ENCODE data around the gene UTP20. TPM values are rescaled to one million over a fixed set of nuclear protein-coding genes. Genes with fewer than 3 reads are reported as not detected.

UTP20 gene
- total and polyA plus RNA-seq, 8 donors: 1.3 to 8.1 (median 5.6) TPM

- H3K27ac ChIP-seq: no peak overlapping the region
- TF ChIP-seq, protein P1, sequence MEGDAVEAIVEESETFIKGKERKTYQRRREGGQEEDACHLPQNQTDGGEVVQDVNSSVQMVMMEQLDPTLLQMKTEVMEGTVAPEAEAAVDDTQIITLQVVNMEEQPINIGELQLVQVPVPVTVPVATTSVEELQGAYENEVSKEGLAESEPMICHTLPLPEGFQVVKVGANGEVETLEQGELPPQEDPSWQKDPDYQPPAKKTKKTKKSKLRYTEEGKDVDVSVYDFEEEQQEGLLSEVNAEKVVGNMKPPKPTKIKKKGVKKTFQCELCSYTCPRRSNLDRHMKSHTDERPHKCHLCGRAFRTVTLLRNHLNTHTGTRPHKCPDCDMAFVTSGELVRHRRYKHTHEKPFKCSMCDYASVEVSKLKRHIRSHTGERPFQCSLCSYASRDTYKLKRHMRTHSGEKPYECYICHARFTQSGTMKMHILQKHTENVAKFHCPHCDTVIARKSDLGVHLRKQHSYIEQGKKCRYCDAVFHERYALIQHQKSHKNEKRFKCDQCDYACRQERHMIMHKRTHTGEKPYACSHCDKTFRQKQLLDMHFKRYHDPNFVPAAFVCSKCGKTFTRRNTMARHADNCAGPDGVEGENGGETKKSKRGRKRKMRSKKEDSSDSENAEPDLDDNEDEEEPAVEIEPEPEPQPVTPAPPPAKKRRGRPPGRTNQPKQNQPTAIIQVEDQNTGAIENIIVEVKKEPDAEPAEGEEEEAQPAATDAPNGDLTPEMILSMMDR (IDR thresholded peaks at IDR 0.05): no peak
- H3K4me1 ChIP-seq: no peaks in the 10 kb centered on the region
- no peaks in the 10 kb centered on the region for H3K27me3 ChIP-seq
- H3K9me3 ChIP-seq: no peaks in the 10 kb centered on the region
- H3K36me3 ChIP-seq: no peaks in the 10 kb centered on the region
- ATAC-seq (no peak), DNase-seq (no peak), FAIRE-seq (no peak)
- 68 to 91% methylated on average over 2 of the region's 2 CpGs for WGBS, 2 donors
- no peak overlapping the region for H3K4me3 ChIP-seq
- intact Hi-C loops (cut with DNase I): no loop called here
These were observed 144.7 kb downstream of the UTP20 start for GRCh38 chr12:101424620-101425019.

- FAIRE-seq (no peak), ATAC-seq (no peak)
- TF ChIP-seq, protein P1 (IDR thresholded peaks at IDR 0.05): no peak
These were observed 150.6 kb downstream of the UTP20 start for GRCh38 chr12:101430456-101430855.

DNA sequence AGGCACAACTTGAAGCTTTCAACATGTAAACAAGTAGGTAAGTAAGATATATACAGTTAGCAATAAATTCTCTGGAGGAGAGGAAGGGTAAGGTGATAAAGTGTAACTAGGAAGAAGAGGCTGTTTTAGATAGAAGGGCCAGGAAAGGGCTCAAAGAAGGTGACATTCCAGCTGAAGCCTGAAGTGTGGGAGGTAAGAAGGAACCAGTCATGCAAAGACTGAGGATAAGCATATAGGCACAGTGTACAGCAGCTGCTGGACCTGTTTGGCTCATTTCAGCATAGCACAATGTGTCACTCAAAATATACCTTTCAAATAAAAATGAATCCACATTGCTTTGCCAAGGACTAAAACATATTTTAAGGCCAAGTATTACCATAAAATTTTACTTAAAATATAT lies 156.2 kb downstream of the UTP20 start:
- H3K27me3 ChIP-seq: no peaks in the 10 kb centered on the region
- H3K4me3 ChIP-seq: no peak overlapping the region
- FAIRE-seq (no peak), DNase-seq (no peak), ATAC-seq (no peak)
- no peak overlapping the region for H3K27ac ChIP-seq
- intact Hi-C loops (cut with DNase I): no loop called here
- no peaks in the 10 kb centered on the region for H3K36me3 ChIP-seq
- TF ChIP-seq, protein P1 (IDR thresholded peaks at IDR 0.05): no peak
- H3K4me1 ChIP-seq: no peaks in the 10 kb centered on the region
- H3K9me3 ChIP-seq: no peaks in the 10 kb centered on the region

More at GRCh38 chr12:101430456-101430855, 150.6 kb downstream of the UTP20 start:
- H3K9me3 ChIP-seq: no peaks in the 10 kb centered on the region
- intact Hi-C loops (cut with DNase I): no loop called here
- no peak overlapping the region for H3K4me3 ChIP-seq
- H3K36me3 ChIP-seq: no peaks in the 10 kb centered on the region
- no peak overlapping the region for H3K27ac ChIP-seq
- DNase-seq: no peak
- 66% methylated on average over 2 of the region's 2 CpGs for WGBS, 2 donors
- no peaks in the 10 kb centered on the region for H3K4me1 ChIP-seq
- no peaks in the 10 kb centered on the region for H3K27me3 ChIP-seq

Other genes starting within 250 kb of the UTP20 start
- under 1 TPM in 2 of 6 donors, not detected in 4; 0.06 to 0.09 TPM for gene SLC5A8, start 69.9 kb upstream of the UTP20 start, total RNA-seq
- under 1 TPM in 1 of 2 donors, not detected in 1; 0.07 TPM for gene SLC5A8, start 69.9 kb upstream of the UTP20 start, polyA plus RNA-seq
- gene ARL1, start 127.7 kb downstream of the UTP20 start, total RNA-seq: 10 to 100 TPM; 40.4 to 65.8 (median 61.2) TPM
- 10 to 100 TPM; 16.0 to 36.3 TPM for gene ARL1, start 127.7 kb downstream of the UTP20 start, polyA plus RNA-seq
- gene SPIC, start 195.2 kb downstream of the UTP20 start, total RNA-seq: not detected
- gene SPIC, start 195.2 kb downstream of the UTP20 start, polyA plus RNA-seq: not detected

All from pancreas (tissue), 10 donors.